ENCODE measurements around the gene TMX3. TPM values are rescaled to one million over a fixed set of nuclear protein-coding genes. Genes with fewer than 3 reads are reported as not detected.

TMX3 gene
- total RNA-seq, 1 donor from 2014 or later: 63.7 TPM

DNA sequence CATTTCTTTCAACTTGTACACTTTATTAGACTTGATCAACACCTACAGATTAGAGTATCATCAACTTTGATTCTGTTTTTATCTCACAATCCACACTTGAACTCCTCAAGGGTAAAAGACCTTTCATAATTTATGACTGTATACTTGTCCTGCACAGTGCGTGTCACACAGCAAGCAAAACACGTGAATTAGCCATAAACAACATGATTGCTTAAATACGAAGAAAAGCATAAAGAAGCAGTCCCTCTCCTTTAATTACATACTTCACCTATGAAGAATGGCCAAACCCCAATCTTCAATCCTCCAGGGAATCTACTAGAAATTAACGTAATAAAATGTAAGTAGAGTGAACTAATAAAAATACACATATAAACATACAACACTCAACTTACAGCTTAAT is 13.6 kb downstream of the TMX3 start:
- Mint-ChIP-seq H3K27me3 (ENCODE audit: insufficient read depth) (no peaks in the 10 kb centered on the region), H3K4me3 (no peak overlapping the region), H3K36me3 (ENCODE audit: low read depth) (peaks cover 28% of the 10 kb centered on the region), H3K27ac (no peak overlapping the region), H3K9me3 (no peaks in the 10 kb centered on the region), H3K4me1 (ENCODE audit: low read depth) (peaks cover 12% of the 10 kb centered on the region)
- DNase-seq (ENCODE audit: low spot score): no peak
- intact Hi-C loops (cut with micrococcal nuclease): no loop called here

DNA sequence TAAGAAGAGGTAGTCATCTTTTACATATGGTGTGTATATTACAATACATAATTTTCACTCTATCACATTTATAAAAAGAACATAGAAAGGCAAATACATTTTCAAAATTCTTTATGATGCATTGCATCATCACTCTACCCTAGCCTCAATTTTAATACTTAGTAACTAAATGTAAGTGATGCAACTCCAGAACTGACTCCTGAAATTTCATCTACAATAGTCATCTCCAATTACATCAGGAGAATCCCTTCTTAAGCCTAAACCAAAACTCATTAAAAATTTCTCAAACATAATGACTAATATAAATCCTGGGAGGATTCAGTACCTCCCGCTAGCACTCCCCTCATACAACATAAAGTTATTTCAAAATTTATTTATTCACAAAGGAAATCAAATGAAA is 15.9 kb downstream of the TMX3 start:
- intact Hi-C loops (cut with micrococcal nuclease): no loop called here
- H3K27me3 Mint-ChIP-seq (ENCODE audit: insufficient read depth): no peaks in the 10 kb centered on the region
- H3K4me3 Mint-ChIP-seq: no peak overlapping the region
- H3K9me3 Mint-ChIP-seq: no peaks in the 10 kb centered on the region
- peaks cover 34% of the 10 kb centered on the region for H3K36me3 Mint-ChIP-seq (ENCODE audit: low read depth)
- peaks cover 4% of the 10 kb centered on the region for H3K4me1 Mint-ChIP-seq (ENCODE audit: low read depth)
- DNase-seq (ENCODE audit: low spot score): no peak
- no peak overlapping the region for H3K27ac Mint-ChIP-seq

DNA sequence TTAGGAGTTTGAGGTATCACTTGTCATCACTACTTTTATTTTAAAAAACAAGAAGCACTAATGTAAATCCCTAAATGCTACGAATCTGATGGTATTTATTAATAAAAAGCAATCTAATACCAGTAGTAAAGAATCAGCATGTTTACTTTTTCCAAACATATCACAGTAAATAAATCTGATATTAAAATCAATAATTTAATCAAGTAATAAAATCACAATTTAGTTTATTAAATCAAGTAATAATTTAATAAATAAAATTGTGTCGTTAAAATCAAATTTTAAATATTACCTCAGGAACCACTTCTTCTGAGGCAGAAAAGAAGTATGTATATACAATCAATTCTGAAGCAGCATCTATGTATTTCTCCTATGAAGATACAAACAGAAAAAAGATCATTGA is 18.0 kb downstream of the TMX3 start:
- Mint-ChIP-seq H3K4me1 (ENCODE audit: low read depth) (peaks cover 4% of the 10 kb centered on the region), H3K4me3 (no peak overlapping the region), H3K36me3 (ENCODE audit: low read depth) (peaks cover 37% of the 10 kb centered on the region), H3K27ac (no peak overlapping the region), H3K9me3 (no peaks in the 10 kb centered on the region), H3K27me3 (ENCODE audit: insufficient read depth) (no peaks in the 10 kb centered on the region)
- DNase-seq (ENCODE audit: low spot score): no peak
- intact Hi-C loops (cut with micrococcal nuclease): no loop called here

GRCh38 chr18:68694316-68694715 is 20.6 kb downstream of the TMX3 start:
- DNase-seq (ENCODE audit: low spot score): no peak
- H3K27ac Mint-ChIP-seq: no peak overlapping the region
- intact Hi-C loops (cut with micrococcal nuclease): no loop called here
- no peaks in the 10 kb centered on the region for H3K27me3 Mint-ChIP-seq (ENCODE audit: insufficient read depth)
- H3K4me3 Mint-ChIP-seq: no peak overlapping the region
- no peaks in the 10 kb centered on the region for H3K9me3 Mint-ChIP-seq
- peaks cover 38% of the 10 kb centered on the region for H3K36me3 Mint-ChIP-seq (ENCODE audit: low read depth)
- H3K4me1 Mint-ChIP-seq (ENCODE audit: low read depth): peaks cover 4% of the 10 kb centered on the region

- Mint-ChIP-seq H3K27ac (no peak overlapping the region), H3K9me3 (no peaks in the 10 kb centered on the region), H3K4me1 (ENCODE audit: low read depth) (peaks cover 4% of the 10 kb centered on the region), H3K27me3 (ENCODE audit: insufficient read depth) (no peaks in the 10 kb centered on the region), H3K4me3 (no peak overlapping the region), H3K36me3 (ENCODE audit: low read depth) (peaks cover 40% of the 10 kb centered on the region)
- no peak for DNase-seq (ENCODE audit: low spot score)
- intact Hi-C loops (cut with micrococcal nuclease): no loop called here
Measured at GRCh38 chr18:68693091-68693815, 21.7 kb downstream of the TMX3 start.

DNA sequence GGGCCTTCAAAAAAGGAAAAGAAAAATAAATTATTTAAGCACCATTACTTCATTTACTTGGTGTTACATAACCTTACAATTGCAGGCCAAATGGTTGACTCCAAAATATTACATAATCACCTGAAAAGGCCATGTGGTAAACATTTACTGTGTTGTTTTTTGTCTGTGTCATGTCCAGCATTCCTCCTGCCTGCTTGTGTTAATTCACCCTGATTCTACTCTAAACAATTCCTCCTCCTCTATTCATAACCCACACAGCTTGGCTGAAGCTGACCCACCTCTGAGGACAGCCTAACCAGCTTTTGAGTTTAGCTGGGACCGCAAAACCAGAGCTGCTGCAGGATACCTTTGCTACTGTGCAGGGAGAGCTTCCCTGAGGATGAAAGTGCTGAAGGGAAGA is 35.4 kb downstream of the TMX3 start:
- Mint-ChIP-seq H3K27me3 (ENCODE audit: insufficient read depth) (no peaks in the 10 kb centered on the region), H3K4me3 (no peak overlapping the region), H3K9me3 (no peaks in the 10 kb centered on the region), H3K27ac (no peak overlapping the region), H3K4me1 (ENCODE audit: low read depth) (no peaks in the 10 kb centered on the region), H3K36me3 (ENCODE audit: low read depth) (peaks cover 36% of the 10 kb centered on the region)
- DNase-seq (ENCODE audit: low spot score): no peak
- intact Hi-C loops (cut with micrococcal nuclease): loop anchor here (5.0 kb wide), 1 partner anchor 58 kb away; no protein-coding TSS in a partner anchor

- Mint-ChIP-seq H3K36me3 (ENCODE audit: low read depth) (peaks cover 35% of the 10 kb centered on the region), H3K27ac (no peak overlapping the region), H3K9me3 (no peaks in the 10 kb centered on the region), H3K4me3 (no peak overlapping the region), H3K4me1 (ENCODE audit: low read depth) (no peaks in the 10 kb centered on the region), H3K27me3 (ENCODE audit: insufficient read depth) (no peaks in the 10 kb centered on the region)
- intact Hi-C loops (cut with micrococcal nuclease): loop anchor here (5.0 kb wide), 1 partner anchor 60 kb away; no protein-coding TSS in a partner anchor
- DNase-seq (ENCODE audit: low spot score): no peak
Measured at GRCh38 chr18:68676913-68677312, 38.0 kb downstream of the TMX3 start.

DNA sequence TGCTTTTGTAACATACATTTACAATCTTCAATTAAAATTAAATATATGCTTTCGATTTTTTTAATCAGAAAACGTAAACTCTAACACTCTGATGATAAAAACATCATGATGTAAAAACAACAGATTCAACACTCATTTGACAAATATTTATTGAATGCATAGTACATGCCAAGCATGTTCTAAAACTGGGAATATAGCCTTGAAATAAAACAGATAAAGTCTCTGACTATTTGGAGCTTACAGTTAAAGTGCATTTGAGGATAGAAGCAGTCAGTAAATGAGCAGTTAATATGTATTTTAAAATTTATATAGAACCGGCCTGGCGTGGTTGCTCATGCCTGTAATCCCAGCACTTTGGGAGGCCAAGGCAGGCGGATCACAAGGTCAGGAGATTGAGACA is 47.8 kb downstream of the TMX3 start:
- Mint-ChIP-seq H3K4me1 (ENCODE audit: low read depth) (no peaks in the 10 kb centered on the region), H3K9me3 (no peaks in the 10 kb centered on the region), H3K4me3 (no peak overlapping the region), H3K27ac (no peak overlapping the region), H3K27me3 (ENCODE audit: insufficient read depth) (peaks cover 6% of the 10 kb centered on the region), H3K36me3 (ENCODE audit: low read depth) (no peaks in the 10 kb centered on the region)
- intact Hi-C loops (cut with micrococcal nuclease): no loop called here
- no peak for DNase-seq (ENCODE audit: low spot score)

- DNase-seq (ENCODE audit: low spot score): no peak
- H3K4me3 Mint-ChIP-seq: no peak overlapping the region
- intact Hi-C loops (cut with micrococcal nuclease): no loop called here
- H3K27me3 Mint-ChIP-seq (ENCODE audit: insufficient read depth): peaks cover 6% of the 10 kb centered on the region
- no peaks in the 10 kb centered on the region for H3K9me3 Mint-ChIP-seq
- no peak overlapping the region for H3K27ac Mint-ChIP-seq
- H3K36me3 Mint-ChIP-seq (ENCODE audit: low read depth): no peaks in the 10 kb centered on the region
- H3K4me1 Mint-ChIP-seq (ENCODE audit: low read depth): no peaks in the 10 kb centered on the region
Measured at GRCh38 chr18:68666381-68666780, 48.5 kb downstream of the TMX3 start.

GRCh38 chr18:68665628-68666027 is 49.3 kb downstream of the TMX3 start:
- peaks cover 6% of the 10 kb centered on the region for H3K27me3 Mint-ChIP-seq (ENCODE audit: insufficient read depth)
- H3K27ac Mint-ChIP-seq: no peak overlapping the region
- H3K4me1 Mint-ChIP-seq (ENCODE audit: low read depth): no peaks in the 10 kb centered on the region
- intact Hi-C loops (cut with micrococcal nuclease): no loop called here
- no peaks in the 10 kb centered on the region for H3K9me3 Mint-ChIP-seq
- DNase-seq (ENCODE audit: low spot score): no peak
- H3K4me3 Mint-ChIP-seq: no peak overlapping the region
- H3K36me3 Mint-ChIP-seq (ENCODE audit: low read depth): no peaks in the 10 kb centered on the region

GRCh38 chr18:68662754-68663153 is 52.2 kb downstream of the TMX3 start:
- intact Hi-C loops (cut with micrococcal nuclease): no loop called here
- H3K4me1 Mint-ChIP-seq (ENCODE audit: low read depth): no peaks in the 10 kb centered on the region
- no peak overlapping the region for H3K27ac Mint-ChIP-seq
- H3K27me3 Mint-ChIP-seq (ENCODE audit: insufficient read depth): peaks cover 6% of the 10 kb centered on the region
- H3K4me3 Mint-ChIP-seq: no peak overlapping the region
- H3K9me3 Mint-ChIP-seq: no peaks in the 10 kb centered on the region
- no peaks in the 10 kb centered on the region for H3K36me3 Mint-ChIP-seq (ENCODE audit: low read depth)
- DNase-seq (ENCODE audit: low spot score): no peak

DNA sequence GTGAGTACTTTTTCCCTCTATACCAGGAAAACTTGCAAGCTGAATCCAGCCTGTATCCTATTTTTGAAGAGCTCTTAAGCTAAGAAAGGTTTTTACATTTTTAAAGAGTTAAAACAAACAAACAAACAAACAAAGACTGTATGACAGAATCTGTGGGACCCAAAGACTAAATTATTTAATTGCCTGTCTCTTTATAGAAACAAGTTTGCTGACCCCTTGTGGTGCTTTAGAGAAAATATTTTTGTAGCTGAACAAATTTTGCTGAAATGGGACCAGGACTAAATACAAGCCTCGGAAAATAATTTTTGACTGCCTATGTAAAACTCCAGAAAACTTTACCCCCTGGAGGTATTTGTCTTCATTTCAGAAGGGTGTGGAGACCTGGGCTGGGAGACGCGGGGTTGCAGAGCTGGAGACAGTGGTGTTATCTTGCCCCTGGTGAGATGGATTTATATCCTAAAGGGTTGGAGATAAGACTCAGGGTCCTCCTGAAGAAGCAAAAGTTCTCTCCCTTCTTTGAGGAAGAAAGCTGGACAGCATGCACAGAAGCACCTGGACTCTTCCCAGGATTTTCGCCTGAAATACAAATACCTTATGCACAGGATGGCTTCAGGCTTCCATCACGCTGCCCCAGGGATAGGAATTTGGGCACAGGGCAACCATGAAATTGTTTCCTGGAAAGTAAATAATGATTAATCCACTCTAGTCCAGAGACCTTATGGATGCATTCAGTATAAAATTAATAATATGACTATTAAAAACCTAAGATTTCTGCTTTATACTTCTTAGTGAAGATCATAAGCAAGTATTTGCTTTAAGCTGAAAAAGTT is 54.3 kb downstream of the TMX3 start:
- H3K36me3 Mint-ChIP-seq (ENCODE audit: low read depth): no peaks in the 10 kb centered on the region
- no peaks in the 10 kb centered on the region for H3K9me3 Mint-ChIP-seq
- peaks cover 2% of the 10 kb centered on the region for H3K27me3 Mint-ChIP-seq (ENCODE audit: insufficient read depth)
- H3K4me1 Mint-ChIP-seq (ENCODE audit: low read depth): no peaks in the 10 kb centered on the region
- no peak overlapping the region for H3K4me3 Mint-ChIP-seq
- no peak overlapping the region for H3K27ac Mint-ChIP-seq
- DNase-seq (ENCODE audit: low spot score): no peak
- intact Hi-C loops (cut with micrococcal nuclease): loop anchor here (1.0 kb wide), 2 partner anchors 75 to 1443 kb away; no protein-coding TSS in a partner anchor

- no peaks in the 10 kb centered on the region for H3K27me3 Mint-ChIP-seq (ENCODE audit: insufficient read depth)
- H3K4me1 Mint-ChIP-seq (ENCODE audit: low read depth): no peaks in the 10 kb centered on the region
- H3K36me3 Mint-ChIP-seq (ENCODE audit: low read depth): no peaks in the 10 kb centered on the region
- H3K9me3 Mint-ChIP-seq: no peaks in the 10 kb centered on the region
- H3K4me3 Mint-ChIP-seq: no peak overlapping the region
- intact Hi-C loops (cut with micrococcal nuclease): no loop called here
- no peak overlapping the region for H3K27ac Mint-ChIP-seq
- no peak for DNase-seq (ENCODE audit: low spot score)
Measured at GRCh38 chr18:68648191-68648590, 66.7 kb downstream of the TMX3 start.
